Measurements from ENCODE around the gene TTC27.

- TF ChIP-seq CTCF (IDR thresholded peaks at IDR 0.05; ENCODE audit: low read depth, low read length) (no peak), EZH2phosphoT487 (IDR thresholded peaks at IDR 0.05; ENCODE audit: low read depth) (no peak)
These were observed 24.8 kb downstream of the TTC27 start for GRCh38 chr2:32652555-32653209.
